ENCODE data around the gene GTSE1. TPM values are rescaled to one million over a fixed set of nuclear protein-coding genes. Genes with fewer than 3 reads are reported as not detected.

GTSE1 gene
- total RNA-seq, 4 donors from 2014 or later = 1.00 to 3.0 (median 1.2) TPM; not detected in 1

DNA sequence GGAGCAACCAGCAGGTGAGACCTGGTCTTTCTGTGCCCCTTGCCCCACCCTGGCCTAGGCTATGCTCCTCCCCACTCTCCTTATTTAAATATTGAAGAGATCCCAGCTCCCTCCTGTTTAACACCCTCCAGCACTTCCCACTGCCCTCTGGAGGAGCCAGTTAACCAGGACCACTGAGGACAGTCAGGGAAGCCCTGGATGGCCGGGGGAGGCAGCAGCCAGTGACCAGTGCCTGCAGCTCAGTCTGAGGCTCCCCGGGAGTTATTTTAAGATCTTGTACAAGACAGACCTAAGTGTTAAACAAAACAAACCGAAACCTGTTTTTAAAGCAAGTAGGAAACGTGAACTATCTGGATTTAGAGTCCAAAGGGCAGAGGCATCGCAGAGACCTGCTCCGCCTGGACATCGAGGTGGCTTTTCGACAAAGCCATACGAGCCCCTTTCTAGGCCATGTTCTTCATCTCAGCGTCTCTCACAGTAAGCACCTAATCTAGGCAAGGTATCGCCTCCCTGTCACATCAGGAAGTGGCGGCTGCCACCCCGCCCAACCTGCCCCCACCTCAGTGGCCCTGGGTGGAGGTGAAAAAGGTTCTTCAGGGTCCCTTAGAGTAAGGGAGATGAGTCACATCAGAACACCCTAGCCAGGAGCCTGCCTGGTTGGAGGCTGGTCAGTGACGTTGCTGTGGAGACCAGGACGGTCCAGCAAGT, 74.1 kb downstream of the GTSE1 start:
- H3K36me3 ChIP-seq = no peaks in the 10 kb centered on the region
- no peak for DNase-seq
- peaks cover 3 to 36% (median 26%) of the 10 kb centered on the region in 4 donors for H3K4me1 ChIP-seq
- 56 to 70% methylated on average over 8 to 15 of the region's 15 CpGs for WGBS, 2 donors (ENCODE audit: low coverage in 1 of 2)
- H3K27me3 ChIP-seq = peaks cover 8% of the 10 kb centered on the region
- no peaks in the 10 kb centered on the region for H3K9me3 ChIP-seq
- no peak for TF ChIP-seq POLR2A (IDR thresholded peaks at IDR 0.05)
- no peak for TF ChIP-seq EP300 (IDR thresholded peaks at IDR 0.05; ENCODE audit: low read depth)
- no peak for TF ChIP-seq POLR2AphosphoS5 (IDR thresholded peaks at IDR 0.05)
- TF ChIP-seq, protein P1, sequence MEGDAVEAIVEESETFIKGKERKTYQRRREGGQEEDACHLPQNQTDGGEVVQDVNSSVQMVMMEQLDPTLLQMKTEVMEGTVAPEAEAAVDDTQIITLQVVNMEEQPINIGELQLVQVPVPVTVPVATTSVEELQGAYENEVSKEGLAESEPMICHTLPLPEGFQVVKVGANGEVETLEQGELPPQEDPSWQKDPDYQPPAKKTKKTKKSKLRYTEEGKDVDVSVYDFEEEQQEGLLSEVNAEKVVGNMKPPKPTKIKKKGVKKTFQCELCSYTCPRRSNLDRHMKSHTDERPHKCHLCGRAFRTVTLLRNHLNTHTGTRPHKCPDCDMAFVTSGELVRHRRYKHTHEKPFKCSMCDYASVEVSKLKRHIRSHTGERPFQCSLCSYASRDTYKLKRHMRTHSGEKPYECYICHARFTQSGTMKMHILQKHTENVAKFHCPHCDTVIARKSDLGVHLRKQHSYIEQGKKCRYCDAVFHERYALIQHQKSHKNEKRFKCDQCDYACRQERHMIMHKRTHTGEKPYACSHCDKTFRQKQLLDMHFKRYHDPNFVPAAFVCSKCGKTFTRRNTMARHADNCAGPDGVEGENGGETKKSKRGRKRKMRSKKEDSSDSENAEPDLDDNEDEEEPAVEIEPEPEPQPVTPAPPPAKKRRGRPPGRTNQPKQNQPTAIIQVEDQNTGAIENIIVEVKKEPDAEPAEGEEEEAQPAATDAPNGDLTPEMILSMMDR (IDR thresholded peaks at IDR 0.05) = no peak
- intact Hi-C loops (cut with DNase I; ENCODE audit: low total_unique reads) = no loop called here
- H3K27ac ChIP-seq = peak overlapping the region in 3 of 4 donors; percentile 5 to 59 (median 43)
- in situ Hi-C loops (cut with MboI; ENCODE audit: low pct_ligation_motif_present in 1 of 4, low pct_unique_long_range_greater_than_20kb in 1 of 4, low sequenced_read_pairs in 3 of 4) = no loop called here
- H3K4me3 ChIP-seq = no peak overlapping the region

DNA sequence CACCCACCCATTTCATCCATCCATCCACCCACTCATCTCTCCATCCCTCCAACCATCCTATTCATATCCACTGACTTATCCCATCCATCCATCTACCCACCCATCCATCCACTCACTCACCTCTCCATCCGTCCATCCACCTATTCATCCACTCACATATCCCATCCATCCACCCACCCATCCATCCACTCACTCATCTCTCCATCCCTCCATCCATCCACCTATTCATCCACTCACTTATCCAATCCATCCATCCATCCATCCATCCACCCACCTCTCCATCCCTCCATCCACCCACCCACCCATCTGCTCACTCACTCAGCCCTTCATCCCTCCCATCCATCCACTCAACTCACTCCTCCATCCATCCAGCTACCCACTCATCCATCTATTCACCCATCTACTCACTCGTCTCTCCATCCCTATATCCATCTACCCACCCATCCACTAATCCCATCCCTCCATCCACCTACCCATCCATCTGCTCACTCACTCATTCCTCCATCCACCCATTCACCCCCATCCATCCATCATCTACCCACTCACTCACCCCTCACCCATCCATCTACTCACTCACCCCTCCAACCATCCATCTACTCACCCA, 75.1 kb downstream of the GTSE1 start:
- WGBS, 2 donors (ENCODE audit: low coverage in 1 of 2) = 91 to 100% methylated on average over 2 of the region's 2 CpGs
- H3K36me3 ChIP-seq = no peaks in the 10 kb centered on the region
- H3K27me3 ChIP-seq = peaks cover 8% of the 10 kb centered on the region
- in situ Hi-C loops (cut with MboI; ENCODE audit: low pct_ligation_motif_present in 1 of 4, low pct_unique_long_range_greater_than_20kb in 1 of 4, low sequenced_read_pairs in 3 of 4) (no loop called here), intact Hi-C loops (cut with DNase I; ENCODE audit: low total_unique reads) (no loop called here)
- TF ChIP-seq POLR2A (IDR thresholded peaks at IDR 0.05) = no peak
- TF ChIP-seq EP300 (IDR thresholded peaks at IDR 0.05; ENCODE audit: low read depth) = no peak
- TF ChIP-seq POLR2AphosphoS5 (IDR thresholded peaks at IDR 0.05) = no peak
- TF ChIP-seq, protein P1 (IDR thresholded peaks at IDR 0.05) = no peak
- H3K9me3 ChIP-seq = peaks cover 0 to 4% of the 10 kb centered on the region in 2 donors
- H3K4me1 ChIP-seq = peaks cover 3 to 36% (median 26%) of the 10 kb centered on the region in 4 donors
- no peak overlapping the region for H3K27ac ChIP-seq
- no peak overlapping the region for H3K4me3 ChIP-seq
- no peak for DNase-seq

DNA sequence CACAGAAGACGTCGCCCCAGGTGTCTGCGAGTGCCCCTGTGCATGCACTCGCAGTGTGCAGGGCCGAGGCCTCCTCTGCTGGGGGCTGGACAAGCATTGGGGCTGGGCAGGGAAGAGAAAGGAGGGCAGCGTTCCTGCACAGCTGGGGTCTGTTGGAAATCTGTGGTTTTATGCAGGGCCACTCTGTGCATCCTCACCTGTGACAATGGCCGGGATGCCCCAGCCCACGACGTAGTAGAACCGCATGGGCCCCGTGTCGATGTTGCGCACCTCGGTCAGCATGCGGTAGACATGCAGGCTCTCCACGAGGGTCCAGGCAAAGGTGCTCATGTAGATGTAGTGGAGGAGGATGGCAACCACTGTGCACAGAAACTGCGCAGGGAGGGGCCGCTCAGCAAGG, 76.0 kb downstream of the GTSE1 start:
- DNase-seq = no peak
- Histone ChIP-seq H3K9me3 (peaks cover 0 to 4% of the 10 kb centered on the region in 2 donors), H3K36me3 (no peaks in the 10 kb centered on the region), H3K4me1 (peaks cover 9 to 44% (median 32%) of the 10 kb centered on the region in 4 donors), H3K27me3 (no peaks in the 10 kb centered on the region), H3K27ac (peak overlapping the region in 1 of 4 donors; percentile 9), H3K4me3 (no peak overlapping the region)
- in situ Hi-C loops (cut with MboI; ENCODE audit: low pct_ligation_motif_present in 1 of 4, low pct_unique_long_range_greater_than_20kb in 1 of 4, low sequenced_read_pairs in 3 of 4) (no loop called here), intact Hi-C loops (cut with DNase I; ENCODE audit: low total_unique reads) (no loop called here)
- TF ChIP-seq POLR2A (IDR thresholded peaks at IDR 0.05) (no peak), EP300 (IDR thresholded peaks at IDR 0.05; ENCODE audit: low read depth) (no peak), POLR2AphosphoS5 (IDR thresholded peaks at IDR 0.05) (no peak)
- TF ChIP-seq, protein P1 (IDR thresholded peaks at IDR 0.05) = no peak
- 89% methylated on average over 17 of the region's 18 CpGs; no CpG with 5 or more reads in 1 of the 2 donors for WGBS, 2 donors (ENCODE audit: low coverage in 1 of 2)

DNA sequence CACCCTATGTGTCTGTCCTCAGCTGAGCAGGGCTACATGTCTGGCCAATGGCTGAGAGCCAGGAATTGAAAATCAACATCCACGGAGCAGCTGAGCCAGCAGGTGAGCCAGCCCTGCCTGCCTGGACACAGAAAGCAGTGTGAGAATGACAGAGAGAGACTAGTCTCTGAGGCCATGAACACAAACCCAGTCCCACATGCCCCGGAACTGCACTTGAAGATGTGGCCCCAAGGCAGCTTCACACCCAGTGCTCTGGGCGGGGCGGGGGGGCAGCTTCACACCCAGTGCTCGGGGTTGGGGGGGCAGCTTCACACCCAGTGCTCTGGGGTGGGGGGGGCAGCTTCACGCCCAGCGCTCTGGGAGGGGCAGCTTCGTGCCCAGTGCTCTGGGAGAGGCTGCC, 76.5 kb downstream of the GTSE1 start:
- peak; percentile 50 for DNase-seq
- intact Hi-C loops (cut with DNase I; ENCODE audit: low total_unique reads) (no loop called here), in situ Hi-C loops (cut with MboI; ENCODE audit: low pct_ligation_motif_present in 1 of 4, low pct_unique_long_range_greater_than_20kb in 1 of 4, low sequenced_read_pairs in 3 of 4) (no loop called here)
- Histone ChIP-seq H3K4me1 (peaks cover 14 to 49% (median 36%) of the 10 kb centered on the region in 4 donors), H3K9me3 (peaks cover 0 to 4% of the 10 kb centered on the region in 2 donors), H3K27ac (peak overlapping the region in 1 of 4 donors; percentile 9), H3K4me3 (no peak overlapping the region), H3K27me3 (no peaks in the 10 kb centered on the region), H3K36me3 (no peaks in the 10 kb centered on the region)
- TF ChIP-seq POLR2A (IDR thresholded peaks at IDR 0.05) (no peak), EP300 (IDR thresholded peaks at IDR 0.05; ENCODE audit: low read depth) (no peak), POLR2AphosphoS5 (IDR thresholded peaks at IDR 0.05) (no peak)
- TF ChIP-seq, protein P1 (IDR thresholded peaks at IDR 0.05) = no peak
- WGBS, 2 donors (ENCODE audit: low coverage in 1 of 2) = 30% methylated on average over 4 of the region's 8 CpGs; no CpG with 5 or more reads in 1 of the 2 donors
